Regular cardiac myocyte (primary cell): ENCODE data around the gene B3GNT9. TPM values are rescaled to one million over a fixed set of nuclear protein-coding genes. Genes with fewer than 3 reads are reported as not detected.

Source experiments
- total RNA-seq: library from RNA; depleted of rRNA; stranded (reverse); fragments of >200 nt; gene quantifications from 2 replicates; pipeline ENCODE4 v1.2.3, GENCODE V29; 2014

The B3GNT9 gene, protein sequence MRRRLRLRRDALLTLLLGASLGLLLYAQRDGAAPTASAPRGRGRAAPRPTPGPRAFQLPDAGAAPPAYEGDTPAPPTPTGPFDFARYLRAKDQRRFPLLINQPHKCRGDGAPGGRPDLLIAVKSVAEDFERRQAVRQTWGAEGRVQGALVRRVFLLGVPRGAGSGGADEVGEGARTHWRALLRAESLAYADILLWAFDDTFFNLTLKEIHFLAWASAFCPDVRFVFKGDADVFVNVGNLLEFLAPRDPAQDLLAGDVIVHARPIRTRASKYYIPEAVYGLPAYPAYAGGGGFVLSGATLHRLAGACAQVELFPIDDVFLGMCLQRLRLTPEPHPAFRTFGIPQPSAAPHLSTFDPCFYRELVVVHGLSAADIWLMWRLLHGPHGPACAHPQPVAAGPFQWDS
- total RNA-seq: 27.4 and 42.3 TPM in 2 replicates

DNA sequence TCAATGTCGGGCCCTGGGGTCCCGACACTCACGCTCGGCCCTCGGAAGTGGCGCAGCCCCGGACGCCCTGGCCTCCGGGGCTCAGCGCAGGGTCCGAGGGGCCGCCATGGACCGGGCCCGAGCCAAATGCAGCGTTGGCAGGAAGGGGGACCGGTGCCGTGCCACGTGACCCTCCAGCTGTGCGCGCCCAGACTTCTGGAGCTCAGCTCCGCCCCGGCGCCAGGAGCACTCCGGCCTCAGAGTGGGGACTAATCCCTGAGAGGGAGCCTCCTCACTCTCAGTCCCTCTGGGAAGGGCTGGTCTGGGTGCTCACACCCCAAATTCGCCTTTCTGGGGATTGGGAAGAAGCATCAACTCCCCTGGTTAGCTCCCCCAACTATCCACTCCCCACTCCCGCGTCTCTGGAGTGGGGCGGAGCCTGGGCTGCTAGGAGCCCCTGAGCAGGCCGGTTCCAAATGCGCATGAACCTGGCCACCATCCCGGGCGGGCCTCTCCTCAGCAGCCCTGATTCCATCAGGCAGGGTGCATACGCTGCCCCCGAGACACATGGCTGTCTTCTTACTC is at the start of gene B3GNT9:
TSS of gene B3GNT9 (minus strand) at position 166 of the 564 bp plus-strand sequence. CDS start 513 bp downstream, outside the sequence.

DNA sequence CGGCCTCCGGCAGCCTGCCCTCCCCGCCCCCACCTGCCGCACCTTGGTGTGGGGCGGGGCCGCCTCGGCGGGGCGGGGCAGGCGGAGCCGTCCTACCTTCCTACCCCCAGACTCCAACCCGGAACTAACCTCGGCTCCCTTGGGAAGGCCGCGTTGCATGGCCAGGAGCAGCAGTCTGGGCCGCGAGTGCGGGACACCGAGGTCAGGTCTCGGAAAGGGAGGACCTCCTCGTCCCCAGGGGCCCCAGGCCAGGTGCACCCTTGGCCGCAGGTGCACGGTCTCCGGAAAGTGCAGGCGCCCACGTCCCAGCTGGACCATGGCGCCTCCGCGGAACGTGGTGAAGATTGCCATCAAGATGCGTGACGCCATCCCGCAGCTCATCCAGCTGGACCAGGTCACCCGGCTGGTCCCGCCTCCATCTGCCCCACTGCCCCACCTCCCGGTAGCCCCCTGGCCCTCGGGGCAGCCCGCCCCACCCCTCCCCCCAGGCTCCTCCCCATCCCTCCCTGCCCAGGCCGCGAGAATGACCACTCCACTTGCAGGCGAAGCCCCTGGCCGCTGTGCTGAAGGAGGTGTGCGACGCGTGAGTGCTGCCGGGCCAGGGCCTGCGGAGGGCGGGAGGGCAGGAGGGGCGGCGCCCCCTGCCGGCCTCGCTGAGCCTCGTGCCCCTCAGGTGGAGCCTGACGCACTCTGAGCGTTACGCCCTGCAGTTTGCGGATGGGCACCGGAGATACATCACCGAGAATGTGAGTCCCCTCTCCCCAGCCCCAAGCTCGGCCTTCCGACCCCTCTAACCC is 48.4 kb upstream of the B3GNT9 start, which contains the start of gene ELMO3:
TSS of gene ELMO3 (plus strand) at position 121 of the 797 bp plus-strand sequence. CDS start at position 317, 196 bp downstream.

DNA sequence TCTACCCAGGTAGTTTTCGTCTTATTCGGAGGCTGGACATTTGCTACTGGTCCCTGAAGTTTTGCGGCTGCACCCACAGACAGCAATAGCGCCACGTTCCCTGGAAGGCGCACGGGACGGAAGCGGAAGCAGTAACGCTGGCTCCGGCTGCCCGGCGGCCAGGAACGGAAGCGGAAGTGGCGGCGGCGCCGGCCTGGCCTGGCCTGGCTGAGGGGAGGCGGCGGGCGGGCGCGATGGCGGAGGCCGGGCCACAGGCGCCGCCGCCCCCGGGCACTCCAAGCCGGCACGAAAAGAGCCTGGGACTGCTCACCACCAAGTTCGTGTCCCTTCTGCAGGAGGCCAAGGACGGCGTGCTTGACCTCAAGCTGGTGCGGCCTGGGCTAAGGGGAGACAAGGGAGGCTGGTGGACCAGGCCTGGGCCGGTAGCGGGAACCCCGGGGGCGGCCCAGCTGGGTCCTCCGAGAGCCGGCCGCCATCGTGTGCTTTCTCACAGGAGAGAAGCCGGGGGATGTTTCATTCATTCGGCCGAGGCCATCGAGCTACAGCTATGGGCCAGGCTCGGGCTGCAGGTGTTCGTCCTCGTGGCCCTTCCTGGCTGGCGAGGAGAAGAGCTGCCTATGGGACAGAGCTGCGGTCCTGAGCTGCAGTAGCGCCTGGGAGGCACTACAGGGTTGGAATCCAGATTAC is 41.3 kb upstream of the B3GNT9 start, which contains the start of gene E2F4:
TSS of gene E2F4 (plus strand) at position 161 of the 687 bp plus-strand sequence. CDS start at position 234, 73 bp downstream.

DNA sequence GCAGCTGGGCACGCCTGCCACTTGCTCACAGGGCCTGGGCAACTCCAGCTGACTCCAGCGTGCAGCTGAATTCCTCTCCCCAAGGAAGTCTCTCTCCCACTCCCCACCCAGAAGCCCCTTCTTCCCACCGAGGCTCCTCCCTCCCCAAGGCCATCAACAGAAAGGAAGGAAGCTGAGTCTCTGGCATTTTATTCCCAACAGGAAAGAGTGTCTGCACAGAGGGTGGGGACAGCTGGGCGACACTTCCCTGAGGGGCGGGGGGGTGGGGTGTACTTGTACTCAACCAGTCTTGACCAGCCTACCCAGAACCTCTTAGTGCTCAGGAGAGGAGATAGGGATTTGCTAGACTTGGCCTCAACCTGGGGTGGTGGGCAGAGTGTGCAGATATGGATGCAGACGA is 39.2 kb upstream of the B3GNT9 start, which contains the start of gene EXOC3L1:
TSS of gene EXOC3L1 (minus strand) at position 96 of the 400 bp plus-strand sequence. CDS start 460 bp downstream, outside the sequence.

DNA sequence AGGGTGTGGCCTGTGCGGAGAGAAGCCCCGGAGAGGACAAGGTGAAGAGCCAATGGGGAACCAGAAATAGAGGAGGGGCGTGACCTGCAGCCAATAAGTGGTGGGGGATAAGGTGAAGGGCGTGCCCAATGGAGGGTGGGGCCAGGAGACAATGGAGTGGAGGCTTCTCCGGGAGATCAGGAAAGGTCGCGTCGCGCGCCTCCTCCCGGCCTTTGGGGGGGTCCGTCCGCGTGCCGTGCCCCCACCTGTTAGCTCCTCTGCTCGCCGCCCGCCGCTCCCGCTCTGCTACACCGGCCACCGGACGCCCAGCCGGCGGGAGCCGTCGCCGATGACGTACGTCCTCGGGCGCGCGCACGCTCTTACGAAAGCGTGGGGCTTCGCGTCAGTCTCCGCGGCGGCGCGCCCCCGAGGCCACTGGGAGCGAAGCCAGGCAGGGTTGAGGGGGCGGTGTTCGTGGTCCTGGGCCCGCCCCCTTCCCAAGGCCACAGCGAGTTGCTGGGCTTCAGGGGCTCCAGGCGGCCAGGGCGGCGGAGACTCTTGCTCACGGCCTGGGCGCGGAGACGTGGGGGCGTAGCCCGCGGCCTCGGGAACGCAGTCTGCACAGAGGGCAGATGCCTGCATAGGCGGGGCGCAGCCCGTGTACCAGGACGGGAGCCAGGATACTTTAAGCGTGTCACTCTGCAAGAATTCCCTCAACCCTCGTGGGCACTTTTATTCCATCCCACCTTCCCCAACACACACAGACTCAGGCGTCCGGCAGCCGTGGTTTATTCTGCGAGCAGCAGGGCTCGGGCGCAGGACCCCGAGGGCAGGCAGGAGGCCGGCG is 33.0 kb upstream of the B3GNT9 start, which contains the start of gene MATCAP1:
TSS of gene MATCAP1 (minus strand) at position 337 of the 826 bp plus-strand sequence. CDS start 3,353 bp downstream, outside the sequence.

DNA sequence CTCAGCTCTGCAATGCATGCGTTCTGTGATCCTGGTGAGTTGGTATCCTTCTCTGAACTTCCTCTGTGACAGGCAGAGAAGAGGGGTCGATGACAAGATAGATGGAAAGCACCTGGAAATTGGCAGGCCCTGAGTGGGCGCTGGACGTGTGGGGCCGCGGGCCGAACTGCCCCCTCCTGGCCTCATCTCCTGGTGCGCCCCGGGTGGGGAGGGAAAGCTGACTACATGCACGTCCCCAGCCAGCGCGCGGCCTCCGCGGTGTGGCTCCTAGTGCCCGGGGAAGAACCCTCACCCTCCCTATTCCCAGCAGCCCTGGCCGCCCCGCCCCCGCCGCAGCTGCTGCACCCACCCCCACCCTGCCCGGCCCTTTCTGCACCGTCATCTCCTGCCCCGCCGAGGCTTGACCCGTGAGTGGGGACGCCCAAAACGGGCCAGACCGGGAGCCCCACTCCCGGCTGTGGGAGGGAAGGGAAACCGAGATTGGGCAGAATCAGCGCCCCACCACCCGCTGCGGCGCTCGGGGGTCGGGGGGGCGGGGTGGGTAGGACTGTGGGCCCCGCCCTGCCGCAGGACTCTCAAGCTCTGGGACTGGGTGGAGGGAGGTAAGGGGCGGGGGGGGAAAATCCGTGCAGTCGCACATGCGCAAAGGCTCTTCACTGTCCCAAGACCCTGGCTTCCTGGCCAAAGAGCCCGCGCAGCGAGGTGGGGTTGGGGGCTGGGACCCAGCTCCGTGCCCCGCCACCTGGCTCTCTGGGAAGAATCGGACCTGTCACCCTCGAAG is 19.6 kb upstream of the B3GNT9 start, which contains the start of gene NOL3:
TSS of gene NOL3 (plus strand) at position 371 of the 781 bp plus-strand sequence.

DNA sequence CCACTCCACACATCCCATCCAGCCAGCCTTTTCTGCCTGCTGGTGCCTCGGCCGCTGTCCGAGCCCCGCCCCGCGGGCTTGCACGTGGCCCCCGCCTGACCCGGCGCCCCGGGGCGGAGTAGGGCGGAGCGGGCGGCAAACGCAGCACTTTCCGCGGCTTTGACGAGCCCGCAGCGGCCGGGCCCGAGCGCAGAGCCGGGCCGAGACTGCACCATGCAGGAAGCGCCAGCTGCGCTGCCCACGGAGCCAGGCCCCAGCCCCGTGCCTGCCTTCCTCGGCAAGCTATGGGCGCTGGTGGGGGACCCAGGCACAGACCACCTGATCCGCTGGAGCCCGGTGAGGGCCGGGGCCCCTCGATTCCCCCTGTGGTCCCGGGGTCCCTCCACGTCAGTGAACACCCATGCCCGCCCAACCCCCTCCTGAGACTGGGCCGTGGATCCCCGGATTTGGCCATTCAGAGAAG is 13.8 kb upstream of the B3GNT9 start, which contains the start of gene HSF4:
TSS of gene HSF4 (plus strand) at position 147 of the 463 bp plus-strand sequence. CDS start at position 214, 67 bp downstream.

DNA sequence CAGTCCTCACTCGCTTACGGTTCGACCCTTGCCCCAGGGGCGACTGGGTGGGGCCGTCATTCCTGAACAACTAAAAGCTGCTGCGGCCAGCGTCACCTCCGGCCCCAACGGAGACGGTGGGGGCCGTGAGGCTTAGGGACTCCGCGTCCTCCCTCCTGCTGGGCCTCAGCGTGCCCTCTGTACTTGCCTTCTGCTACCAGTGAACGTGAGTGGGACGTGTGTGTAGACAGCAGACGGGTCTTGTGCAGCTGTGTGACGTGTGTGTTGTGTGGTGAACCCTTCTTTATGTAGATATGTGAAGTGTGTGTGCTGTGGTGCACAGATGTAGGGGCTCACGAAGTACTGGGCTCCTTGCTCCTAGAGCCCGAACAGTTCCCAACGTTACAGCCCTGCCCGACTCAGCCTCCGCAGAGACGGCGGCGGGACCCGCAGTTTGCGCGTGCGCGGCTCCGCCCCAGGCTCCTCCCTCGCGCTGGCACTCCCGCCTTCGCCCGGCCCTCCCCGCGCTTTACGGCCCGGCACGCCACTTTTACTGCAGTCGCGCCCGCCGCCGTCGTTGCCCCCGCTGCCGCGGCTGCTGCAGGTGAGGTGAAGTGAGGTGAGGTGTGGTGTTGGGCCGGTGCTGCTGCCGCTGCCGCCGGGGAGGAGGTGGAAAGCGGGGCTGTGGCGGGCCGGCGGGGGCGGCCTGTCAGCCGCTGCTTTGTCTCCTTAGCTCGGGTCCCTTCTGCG is 41.2 kb downstream of the B3GNT9 start, which contains the start of gene PHAF1:
TSS of gene PHAF1 (plus strand) at position 535 of the 729 bp plus-strand sequence. CDS start 235 bp downstream, outside the sequence.

Other genes with a start within 250 kb of the B3GNT9 start
- 0.19 and 0.56 TPM in 2 replicates for gene CDH16, start 232.1 kb downstream of the B3GNT9 start, total RNA-seq
- 5.2 and 24.8 TPM in 2 replicates for gene RRAD, start 225.5 kb downstream of the B3GNT9 start, total RNA-seq
- 166 and 269 TPM in 2 replicates for gene CIAO2B, start 216.6 kb downstream of the B3GNT9 start, total RNA-seq
- 16.1 and 19.2 TPM in 2 replicates for gene CES2, start 215.5 kb downstream of the B3GNT9 start, total RNA-seq
- gene CES3, start 189.7 kb downstream of the B3GNT9 start, total RNA-seq: 0.56 TPM in 1 of 2 replicates, not detected in the other
- gene CES4A, start 162.4 kb downstream of the B3GNT9 start, total RNA-seq: 0.58 and 1.1 TPM in 2 replicates
- gene CBFB, start 121.8 kb downstream of the B3GNT9 start, total RNA-seq: 111 and 209 TPM in 2 replicates
- gene PHAF1, start 41.1 kb downstream of the B3GNT9 start, total RNA-seq: 8.2 and 11.1 TPM in 2 replicates
- gene TRADD, start 8.9 kb upstream of the B3GNT9 start, total RNA-seq: 15.7 and 22.8 TPM in 2 replicates
- gene FBXL8, start 9.0 kb upstream of the B3GNT9 start, total RNA-seq: 5.9 and 12.4 TPM in 2 replicates
- 0.58 and 12.1 TPM in 2 replicates for gene HSF4, start 13.7 kb upstream of the B3GNT9 start, total RNA-seq
- 11.1 and 20.6 TPM in 2 replicates for gene NOL3, start 19.5 kb upstream of the B3GNT9 start, total RNA-seq
- 10.7 and 17.3 TPM in 2 replicates for gene MATCAP1, start 33.0 kb upstream of the B3GNT9 start, total RNA-seq
- gene EXOC3L1, start 39.1 kb upstream of the B3GNT9 start, total RNA-seq: under 0.01 and 0.56 TPM in 2 replicates
- gene E2F4, start 41.2 kb upstream of the B3GNT9 start, total RNA-seq: 37.8 and 66.9 TPM in 2 replicates
- gene ELMO3, start 48.1 kb upstream of the B3GNT9 start, total RNA-seq: 0.28 and 0.38 TPM in 2 replicates
- gene TMEM208, start 76.1 kb upstream of the B3GNT9 start, total RNA-seq: 40.6 and 70.5 TPM in 2 replicates
- gene FHOD1, start 96.5 kb upstream of the B3GNT9 start, total RNA-seq: 11.8 and 26.1 TPM in 2 replicates
- 1.2 and 2.3 TPM in 2 replicates for gene SLC9A5, start 98.0 kb upstream of the B3GNT9 start, total RNA-seq
- gene PLEKHG4, start 128.5 kb upstream of the B3GNT9 start, total RNA-seq: 5.6 and 10.2 TPM in 2 replicates
- gene KCTD19, start 175.7 kb upstream of the B3GNT9 start, total RNA-seq: under 0.01 TPM in 1 of 2 replicates, not detected in the other
- 0.28 TPM in 1 of 2 replicates, not detected in the other for gene LRRC36, start 175.8 kb upstream of the B3GNT9 start, total RNA-seq
- 0.28 and 0.77 TPM in 2 replicates for gene TPPP3, start 242.5 kb upstream of the B3GNT9 start, total RNA-seq